Psoas muscle (tissue), 8 donors: Measurements from ENCODE around the gene TRAK1. TPM values are rescaled to one million over a fixed set of nuclear protein-coding genes. Genes with fewer than 3 reads are reported as not detected.
A peak's percentile ranks its signal among the peaks of the same experiment; 100 is the strongest.

ENCODE experiments used
- ATAC-seq, 4 donors: fragments of 200-7000 bp; cut with Tn5 transposase; one replicate each; pipeline ENCODE4 v1.9.1; 2020; ENCODE audit warnings: moderate library complexity in 3 of 4, mild to moderate bottlenecking in 2 of 4
- DNase-seq, 2 donors: peaks; one replicate each; pipeline ENCODE4 v3.0.0-alpha.2; 2020
- H3K27ac ChIP-seq: fragments of 200-600 bp; one replicate; pipeline ENCODE4 v1.8.0; 2022
- H3K27me3 ChIP-seq, 3 donors: fragments of 200-600 bp in 1 of 3; one replicate each; pipeline versions ENCODE4 v1.6.1 to v1.8.0; 2013 to 2022; ENCODE audit warnings: low read length in 2 of 3, mild to moderate bottlenecking in 2 of 3, moderate library complexity in 1 of 3; ENCODE audit not compliant: insufficient read depth in 3 of 3
- H3K36me3 ChIP-seq, 2 donors: fragments of 200-600 bp in 1 of 2; one replicate each; pipeline versions ENCODE4 v1.6.1 to v1.8.0; 2013 to 2022; ENCODE audit warnings: low read depth in 1 of 2, mild to moderate bottlenecking in 1 of 2, moderate library complexity in 1 of 2; ENCODE audit not compliant: insufficient read depth in 1 of 2
- H3K4me1 ChIP-seq: fragments of 200-600 bp; one replicate; pipeline ENCODE4 v1.8.0; 2022
- H3K4me3 ChIP-seq: fragments of 200-600 bp; one replicate; pipeline ENCODE4 v1.8.0; 2022; ENCODE audit warnings: mild to moderate bottlenecking
- H3K9me3 ChIP-seq: fragments of 200-600 bp; one replicate; pipeline ENCODE4 v1.8.0; 2022
- CTCF ChIP-seq: fragments of 200-600 bp; IDR thresholded peaks from one replicate; pipeline ENCODE4 v1.8.0; 2022; ENCODE audit warnings: antibody characterized with exemption
- WGBS, 3 donors: extraction: QIAGEN DNeasy Blood & Tissue Kit; methylation state at CpG; one replicate each; pipeline versions ENCODE4 v1.1.6 to v1.1.7; 2013; 5-methylcytosine and 5-hydroxymethylcytosine counted together
- intact Hi-C, 2 donors: fragments of 100-400 bp; cut with DNase I; formaldehyde crosslinking; loops; one replicate each; pipeline versions ENCODE4 v1.11.0 to v1.14.2; 2022
- polyA plus RNA-seq, 3 donors: library from polyadenylated mRNA; stranded (reverse); fragments of 200-250 nt; gene quantifications; one replicate each; pipeline ENCODE4 v1.2.3, GENCODE V29; 2013
- total RNA-seq, 4 donors: library from RNA; stranded (reverse); fragmentation: NEBNext Ultra II Directional in 2 of 4; extraction: Animal tissue kit (Norgen Biotek cat#: 25700) in 2 of 4; gene quantifications; one replicate each; pipeline versions ENCODE4 v1.2.1 to v1.2.4, GENCODE V29; 2021 to 2023
- donor health status: healthy with polysubstance abuse.
- donor health status: DM: no; HTN: no; CAD: no; lungs with moderate emphysema.
- donor health status: Bipolar disorder and iron deficiency.
- donor health status: healthy.
- donor health status: DM: yes; HTN: yes; CAD: no.
- donor health status: DM: no; HTN: no; CAD: no.
- donor health status: DM: no; HTN: no; CAD: no.
- donor health status: DM: yes; HTN: yes; CAD: no.

TRAK1 gene
- total and polyA plus RNA-seq, 7 donors = 30.8 to 128 (median 94.8) TPM

DNA sequence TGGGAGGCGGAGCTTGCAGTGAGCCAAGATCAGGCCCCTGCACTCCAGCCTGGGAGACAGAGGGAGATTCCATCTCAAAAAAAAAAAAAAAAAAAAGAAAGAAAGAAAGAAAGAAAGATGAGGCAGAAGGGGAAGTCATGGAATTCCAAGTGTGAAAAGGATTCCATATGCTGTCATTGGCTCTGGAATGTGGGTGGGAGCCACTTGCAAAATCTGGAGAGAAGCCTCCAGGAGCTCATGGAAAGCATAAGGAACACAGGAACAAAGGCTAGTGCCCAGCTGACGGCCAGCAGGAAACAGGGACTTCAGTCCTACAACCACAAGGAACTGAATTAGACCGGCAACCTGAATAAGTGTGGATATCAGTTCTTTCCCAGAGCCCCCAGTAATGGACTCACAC is 12.5 kb upstream of the TRAK1 start:
- WGBS, 3 donors = 94 to 99% (median 97%) methylated on average over 3 of the region's 3 CpGs
- Histone ChIP-seq H3K27ac (no peak overlapping the region), H3K4me1 (peaks cover 69% of the 10 kb centered on the region)

GRCh38 chr3:42079701-42080452 is 11.3 kb upstream of the TRAK1 start:
- 56 to 71% (median 57%) methylated on average over 13 of the region's 13 CpGs for WGBS, 3 donors
- TF ChIP-seq CTCF = no peak
- no peaks in the 10 kb centered on the region for H3K27me3 ChIP-seq
- intact Hi-C loops = no loop called here
- no peaks in the 10 kb centered on the region for H3K36me3 ChIP-seq
- H3K27ac ChIP-seq = peak overlapping the region; percentile 67
- H3K9me3 ChIP-seq = peaks cover 6% of the 10 kb centered on the region
- DNase-seq (no peak), ATAC-seq (peak in 1 of 4 donors; percentile 43)
- H3K4me3 ChIP-seq = no peak overlapping the region
- H3K4me1 ChIP-seq = peaks cover 63% of the 10 kb centered on the region

More for the DNA sequence above, 12.5 kb upstream of the TRAK1 start:
- Histone ChIP-seq H3K36me3 (no peaks in the 10 kb centered on the region), H3K4me3 (no peak overlapping the region), H3K9me3 (peaks cover 6% of the 10 kb centered on the region), H3K27me3 (no peaks in the 10 kb centered on the region)
- DNase-seq (no peak), ATAC-seq (no peak)
- intact Hi-C loops = no loop called here
- no peak for TF ChIP-seq CTCF

- ATAC-seq = peak; percentile 59 to 81 (median 78)
Observed at GRCh38 chr3:42080453-42080872, 10.7 kb upstream of the TRAK1 start.

DNA sequence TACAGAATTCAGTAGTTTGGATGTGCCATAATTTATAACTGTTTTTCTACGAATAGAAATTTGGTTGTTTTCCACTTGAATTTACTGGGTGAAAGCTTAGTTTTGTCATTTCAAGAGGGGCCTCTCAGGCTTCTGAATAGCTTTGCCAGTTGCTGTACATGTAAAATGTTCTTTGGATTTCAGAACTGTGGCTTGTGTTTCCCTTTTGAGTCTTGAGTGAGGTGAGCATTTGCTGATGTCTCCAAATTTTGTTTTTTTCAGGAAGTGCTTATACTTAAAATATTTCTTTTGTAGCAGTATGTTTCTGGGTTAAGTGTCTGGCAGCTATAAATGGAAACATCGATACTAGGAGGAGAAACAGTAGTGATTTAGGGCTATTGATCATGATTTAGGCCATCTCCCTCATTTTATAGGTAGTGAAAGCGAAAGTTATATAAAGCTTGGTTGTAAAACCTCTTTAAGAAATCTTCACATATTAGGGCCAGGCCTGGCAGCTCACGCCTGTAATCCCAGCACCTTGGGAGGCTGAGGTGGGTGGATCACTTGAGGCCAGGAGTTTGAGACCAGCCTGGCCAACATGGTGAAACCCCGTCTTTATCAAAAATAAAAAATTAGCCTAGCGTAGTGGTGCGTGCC is 9.2 kb upstream of the TRAK1 start:
- peaks cover 56% of the 10 kb centered on the region for H3K4me1 ChIP-seq
- H3K36me3 ChIP-seq = peaks cover 0 to 3% of the 10 kb centered on the region in 2 donors
- intact Hi-C loops = no loop called here
- DNase-seq = no peak
- peaks cover 6% of the 10 kb centered on the region for H3K9me3 ChIP-seq
- H3K27me3 ChIP-seq = no peaks in the 10 kb centered on the region
- TF ChIP-seq CTCF = no peak
- no peak overlapping the region for H3K27ac ChIP-seq
- WGBS, 3 donors = 75 to 83% (median 83%) methylated on average over 7 of the region's 7 CpGs
- no peak for ATAC-seq
- no peak overlapping the region for H3K4me3 ChIP-seq

More at GRCh38 chr3:42080453-42080872, 10.7 kb upstream of the TRAK1 start:
- H3K4me1 ChIP-seq = peaks cover 59% of the 10 kb centered on the region
- 48 to 65% (median 52%) methylated on average over 1 of the region's 1 CpG for WGBS, 3 donors
- H3K9me3 ChIP-seq = peaks cover 6% of the 10 kb centered on the region
- intact Hi-C loops = no loop called here
- TF ChIP-seq CTCF = no peak
- peak overlapping the region; percentile 67 for H3K27ac ChIP-seq
- no peaks in the 10 kb centered on the region for H3K36me3 ChIP-seq
- no peak overlapping the region for H3K4me3 ChIP-seq
- DNase-seq = no peak
- no peaks in the 10 kb centered on the region for H3K27me3 ChIP-seq
